Measurements from ENCODE around the gene BMPER. TPM values are rescaled to one million over a fixed set of nuclear protein-coding genes. Genes with fewer than 3 reads are reported as not detected.

Gene BMPER
- polyA plus RNA-seq, 1 of the 3 experiments (the other 2 are of a cell fraction) = 20.0 TPM

DNA sequence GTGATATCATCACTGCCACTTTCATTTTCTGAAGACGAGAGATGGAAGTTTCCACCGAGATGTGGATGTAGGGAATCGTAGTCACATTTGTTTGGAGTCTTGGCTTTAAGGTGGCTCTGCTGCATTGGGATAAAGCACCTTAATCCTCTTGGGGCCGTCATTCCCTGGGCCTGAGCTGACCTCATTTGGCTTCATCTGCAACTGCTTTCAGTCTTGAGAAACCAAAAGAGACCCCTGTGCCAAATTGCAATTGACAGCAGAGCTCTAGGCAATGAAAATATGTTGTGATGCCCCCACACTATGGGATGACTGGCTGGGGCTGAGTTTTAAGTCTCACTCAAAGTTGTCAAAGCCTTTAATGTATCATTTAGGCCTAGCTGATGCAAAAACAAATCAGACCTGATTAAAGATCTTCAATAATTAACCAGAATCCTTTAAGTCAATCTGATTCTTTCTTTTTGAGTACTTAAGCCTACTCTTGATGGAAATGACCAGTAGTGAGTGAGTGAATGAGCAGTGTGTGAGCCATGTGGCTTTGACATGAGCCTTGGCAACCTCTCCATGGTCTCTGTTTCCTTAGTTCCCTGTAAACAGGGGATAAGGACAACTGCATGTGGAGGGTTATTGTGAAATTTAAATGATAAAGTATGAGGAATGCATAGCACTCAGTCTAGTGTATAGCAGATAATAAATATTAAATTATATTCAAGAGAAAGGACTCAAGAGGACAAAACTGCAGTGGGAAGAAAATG lies 155.0 kb downstream of the BMPER start:
- Histone ChIP-seq H3K4me2 (peak overlapping the region; percentile 6; the same call in 1 of the 2 replicates), H3K27ac (ENCODE audit: low read depth in 2 of 2, low read length in 1 of 2) (peak overlapping the region in 1 of 2 experiments; percentile 81; a peak in 2 of 4 replicates), H3F3A (replicated peaks; ENCODE audit: insufficient read depth) (peaks cover 21% of the 10 kb centered on the region), H3K79me2 (ENCODE audit: insufficient read depth) (no peaks in the 10 kb centered on the region), H4K20me1 (ENCODE audit: insufficient read depth) (no peaks in the 10 kb centered on the region), H2AFZ (ENCODE audit: low read depth) (no peak overlapping the region), H3K4me3 (ENCODE audit: low read depth in 2 of 2, low read length in 1 of 2) (no peak overlapping the region), H3K36me3 (replicated peaks in 1 of 2; ENCODE audit: control insufficient read depth in 1 of 2, insufficient read depth in 2 of 2, low read length in 1 of 2) (no peaks in the 10 kb centered on the region), H3K27me3 (ENCODE audit: insufficient read depth) (no peaks in the 10 kb centered on the region), H3K4me1 (ENCODE audit: control insufficient read depth in 1 of 2, insufficient read depth in 2 of 2, low read depth in 1 of 2, low read length in 1 of 2) (peaks cover 0 to 60% of the 10 kb centered on the region in 2 experiments; a peak in 2 of 4 replicates), H3K9me2 (no peaks in the 10 kb centered on the region), H3K9me3 (no peaks in the 10 kb centered on the region), H3K9ac (peak overlapping the region; percentile 6; the same call in 1 of the 2 replicates)
- TF ChIP-seq EZH2phosphoT487 (IDR thresholded peaks at IDR 0.05; ENCODE audit: borderline replicate concordance, low read depth) (no peak), TCF12 (IDR thresholded peaks at IDR 0.05) (no peak), GABPA (IDR thresholded peaks at IDR 0.05; ENCODE audit: low read depth) (no peak), CHD2 (IDR thresholded peaks at IDR 0.05; ENCODE audit: low read length, partially characterized antibody) (no peak), FOSL2 (IDR thresholded peaks at IDR 0.05; ENCODE audit: borderline replicate concordance, low read depth) (no peak), JUND (IDR thresholded peaks at IDR 0.05) (no peak), NFIC (IDR thresholded peaks at IDR 0.05; ENCODE audit: borderline replicate concordance) (no peak), EP300 (IDR thresholded peaks at IDR 0.05; ENCODE audit: borderline replicate concordance in 1 of 2, low read depth in 1 of 2, low read length in 1 of 2) (no peak), RAD21 (IDR thresholded peaks at IDR 0.05; ENCODE audit: low read length) (no peak), TEAD4 (IDR thresholded peaks at IDR 0.05; ENCODE audit: borderline replicate concordance, insufficient read depth) (no peak)
- TF ChIP-seq, protein P1, sequence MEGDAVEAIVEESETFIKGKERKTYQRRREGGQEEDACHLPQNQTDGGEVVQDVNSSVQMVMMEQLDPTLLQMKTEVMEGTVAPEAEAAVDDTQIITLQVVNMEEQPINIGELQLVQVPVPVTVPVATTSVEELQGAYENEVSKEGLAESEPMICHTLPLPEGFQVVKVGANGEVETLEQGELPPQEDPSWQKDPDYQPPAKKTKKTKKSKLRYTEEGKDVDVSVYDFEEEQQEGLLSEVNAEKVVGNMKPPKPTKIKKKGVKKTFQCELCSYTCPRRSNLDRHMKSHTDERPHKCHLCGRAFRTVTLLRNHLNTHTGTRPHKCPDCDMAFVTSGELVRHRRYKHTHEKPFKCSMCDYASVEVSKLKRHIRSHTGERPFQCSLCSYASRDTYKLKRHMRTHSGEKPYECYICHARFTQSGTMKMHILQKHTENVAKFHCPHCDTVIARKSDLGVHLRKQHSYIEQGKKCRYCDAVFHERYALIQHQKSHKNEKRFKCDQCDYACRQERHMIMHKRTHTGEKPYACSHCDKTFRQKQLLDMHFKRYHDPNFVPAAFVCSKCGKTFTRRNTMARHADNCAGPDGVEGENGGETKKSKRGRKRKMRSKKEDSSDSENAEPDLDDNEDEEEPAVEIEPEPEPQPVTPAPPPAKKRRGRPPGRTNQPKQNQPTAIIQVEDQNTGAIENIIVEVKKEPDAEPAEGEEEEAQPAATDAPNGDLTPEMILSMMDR (IDR thresholded peaks at IDR 0.05) = no peak
- TF ChIP-seq, protein P2, sequence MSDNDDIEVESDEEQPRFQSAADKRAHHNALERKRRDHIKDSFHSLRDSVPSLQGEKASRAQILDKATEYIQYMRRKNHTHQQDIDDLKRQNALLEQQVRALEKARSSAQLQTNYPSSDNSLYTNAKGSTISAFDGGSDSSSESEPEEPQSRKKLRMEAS (IDR thresholded peaks at IDR 0.05; ENCODE audit: low read depth) = peak; percentile 64; the same call in 1 of the 2 replicates
- TF ChIP-seq, protein P3, sequence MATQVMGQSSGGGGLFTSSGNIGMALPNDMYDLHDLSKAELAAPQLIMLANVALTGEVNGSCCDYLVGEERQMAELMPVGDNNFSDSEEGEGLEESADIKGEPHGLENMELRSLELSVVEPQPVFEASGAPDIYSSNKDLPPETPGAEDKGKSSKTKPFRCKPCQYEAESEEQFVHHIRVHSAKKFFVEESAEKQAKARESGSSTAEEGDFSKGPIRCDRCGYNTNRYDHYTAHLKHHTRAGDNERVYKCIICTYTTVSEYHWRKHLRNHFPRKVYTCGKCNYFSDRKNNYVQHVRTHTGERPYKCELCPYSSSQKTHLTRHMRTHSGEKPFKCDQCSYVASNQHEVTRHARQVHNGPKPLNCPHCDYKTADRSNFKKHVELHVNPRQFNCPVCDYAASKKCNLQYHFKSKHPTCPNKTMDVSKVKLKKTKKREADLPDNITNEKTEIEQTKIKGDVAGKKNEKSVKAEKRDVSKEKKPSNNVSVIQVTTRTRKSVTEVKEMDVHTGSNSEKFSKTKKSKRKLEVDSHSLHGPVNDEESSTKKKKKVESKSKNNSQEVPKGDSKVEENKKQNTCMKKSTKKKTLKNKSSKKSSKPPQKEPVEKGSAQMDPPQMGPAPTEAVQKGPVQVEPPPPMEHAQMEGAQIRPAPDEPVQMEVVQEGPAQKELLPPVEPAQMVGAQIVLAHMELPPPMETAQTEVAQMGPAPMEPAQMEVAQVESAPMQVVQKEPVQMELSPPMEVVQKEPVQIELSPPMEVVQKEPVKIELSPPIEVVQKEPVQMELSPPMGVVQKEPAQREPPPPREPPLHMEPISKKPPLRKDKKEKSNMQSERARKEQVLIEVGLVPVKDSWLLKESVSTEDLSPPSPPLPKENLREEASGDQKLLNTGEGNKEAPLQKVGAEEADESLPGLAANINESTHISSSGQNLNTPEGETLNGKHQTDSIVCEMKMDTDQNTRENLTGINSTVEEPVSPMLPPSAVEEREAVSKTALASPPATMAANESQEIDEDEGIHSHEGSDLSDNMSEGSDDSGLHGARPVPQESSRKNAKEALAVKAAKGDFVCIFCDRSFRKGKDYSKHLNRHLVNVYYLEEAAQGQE (IDR thresholded peaks at IDR 0.05; ENCODE audit: low read depth, low read length) = no peak
- TF ChIP-seq, protein P4, sequence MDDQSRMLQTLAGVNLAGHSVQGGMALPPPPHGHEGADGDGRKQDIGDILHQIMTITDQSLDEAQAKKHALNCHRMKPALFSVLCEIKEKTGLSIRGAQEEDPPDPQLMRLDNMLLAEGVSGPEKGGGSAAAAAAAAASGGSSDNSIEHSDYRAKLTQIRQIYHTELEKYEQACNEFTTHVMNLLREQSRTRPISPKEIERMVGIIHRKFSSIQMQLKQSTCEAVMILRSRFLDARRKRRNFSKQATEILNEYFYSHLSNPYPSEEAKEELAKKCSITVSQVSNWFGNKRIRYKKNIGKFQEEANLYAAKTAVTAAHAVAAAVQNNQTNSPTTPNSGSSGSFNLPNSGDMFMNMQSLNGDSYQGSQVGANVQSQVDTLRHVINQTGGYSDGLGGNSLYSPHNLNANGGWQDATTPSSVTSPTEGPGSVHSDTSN (IDR thresholded peaks at IDR 0.05) = 0 out of 2 replicates have a peak, but pooled peaks have one; percentile 4
- POLR2A ChIA-PET = no interaction called here
- CTCF ChIA-PET = interaction anchor here (0.7 to 1.8 kb wide), 4 partner anchors 7 to 1386 kb away, joined by 3 to 5 read pairs (median 4); no protein-coding TSS in a partner anchor
- WGBS (ENCODE audit: low lambda C conversion rate) = 35% methylated on average over 4 of the region's 4 CpGs
- no peak for DNase-seq
